Skin of body (tissue), 2 donors: ENCODE results near the gene GDPGP1. TPM values are rescaled to one million over a fixed set of nuclear protein-coding genes. Genes with fewer than 3 reads are reported as not detected.

Experiments used
- DNase-seq: peaks from one replicate; lab custom pipeline; 2025; lab: John Stamatoyannopoulos, UW
- total RNA-seq: library from RNA; depleted of rRNA; stranded (reverse); fragments of >200 nt; gene quantifications from one replicate; pipeline ENCODE4 v1.2.3, GENCODE V29; 2014

The GDPGP1 gene
- total RNA-seq, 1 donor from 2014 or later = 2.6 TPM

DNA sequence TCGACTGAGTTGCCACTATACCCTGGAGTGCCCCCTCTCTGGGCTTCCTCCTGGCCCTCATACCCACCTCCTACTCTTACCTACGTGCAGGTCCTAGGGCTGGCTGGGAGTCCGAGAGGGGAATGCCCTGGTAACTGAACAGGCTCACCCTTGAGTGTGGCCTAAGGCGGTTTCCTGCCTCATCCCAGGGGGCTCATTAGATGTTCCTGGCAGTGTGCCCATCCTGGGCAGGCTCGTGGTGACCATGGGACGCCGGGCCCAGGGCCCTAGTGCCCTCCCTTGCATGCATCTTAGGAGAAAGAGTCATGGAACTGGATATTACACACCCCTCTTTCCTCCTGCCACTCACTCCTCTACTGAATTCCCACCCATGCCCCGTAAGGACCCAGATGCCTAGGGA lies 30.1 kb upstream of the GDPGP1 start:
- DNase-seq = no peak

DNA sequence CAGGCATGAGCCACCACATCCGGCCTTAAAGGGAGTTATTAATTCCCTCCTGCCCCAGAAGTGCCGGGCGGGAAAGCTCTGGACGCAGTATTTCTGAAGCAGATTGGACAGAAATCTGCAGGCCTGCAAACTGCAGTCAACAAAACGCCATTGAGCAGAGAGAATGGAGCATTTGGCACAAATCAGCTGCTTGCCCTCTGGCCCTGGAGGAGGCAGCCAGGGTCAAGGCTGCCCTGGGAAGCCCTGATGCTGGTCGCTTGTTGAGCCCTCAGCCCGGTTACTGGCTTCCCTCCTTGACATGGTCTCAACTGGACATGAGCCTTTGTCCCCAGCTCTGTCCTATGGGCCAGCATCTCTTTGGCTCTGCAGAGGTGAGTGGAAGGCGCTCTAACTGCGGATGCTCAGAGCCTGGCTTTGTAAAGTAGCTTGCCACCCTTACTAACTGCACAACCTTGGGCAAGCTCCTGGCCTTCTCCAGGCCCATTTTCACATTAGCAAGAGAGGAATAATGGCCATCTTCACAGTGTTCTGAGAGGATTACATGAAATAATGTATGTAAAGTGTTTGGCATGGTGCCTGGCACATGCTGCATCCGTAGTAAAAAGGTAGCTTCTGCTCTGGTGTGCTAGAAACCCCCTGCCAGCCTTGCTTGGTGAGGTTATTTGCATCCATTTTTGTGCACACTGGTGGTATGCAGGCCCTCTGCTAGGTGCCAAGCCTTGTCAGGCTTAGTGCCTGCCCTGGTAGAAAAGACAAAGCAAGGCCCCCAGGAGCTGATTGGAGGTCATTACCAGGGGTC lies 28.8 kb upstream of the GDPGP1 start:
- DNase-seq = no peak

DNA sequence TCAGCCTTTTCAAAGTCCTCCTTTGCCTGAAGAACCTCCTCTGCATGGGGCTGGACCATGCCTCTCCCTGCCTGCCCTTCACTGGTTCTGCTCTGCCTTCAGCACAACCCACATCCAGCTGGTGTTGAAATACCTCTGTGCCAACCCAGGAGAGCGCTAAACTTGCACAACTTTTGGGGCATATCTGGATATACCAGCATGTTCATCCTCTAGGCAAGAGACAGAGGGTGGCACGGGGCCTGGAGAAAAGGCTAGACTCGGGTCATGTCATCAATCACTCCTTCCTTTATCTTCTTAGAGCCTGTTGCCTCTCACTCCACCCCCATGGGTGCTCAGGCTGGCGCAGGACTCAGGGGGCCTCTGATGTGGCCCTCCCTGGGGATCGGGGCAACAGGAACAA lies 28.1 kb upstream of the GDPGP1 start:
- no peak for DNase-seq

DNA sequence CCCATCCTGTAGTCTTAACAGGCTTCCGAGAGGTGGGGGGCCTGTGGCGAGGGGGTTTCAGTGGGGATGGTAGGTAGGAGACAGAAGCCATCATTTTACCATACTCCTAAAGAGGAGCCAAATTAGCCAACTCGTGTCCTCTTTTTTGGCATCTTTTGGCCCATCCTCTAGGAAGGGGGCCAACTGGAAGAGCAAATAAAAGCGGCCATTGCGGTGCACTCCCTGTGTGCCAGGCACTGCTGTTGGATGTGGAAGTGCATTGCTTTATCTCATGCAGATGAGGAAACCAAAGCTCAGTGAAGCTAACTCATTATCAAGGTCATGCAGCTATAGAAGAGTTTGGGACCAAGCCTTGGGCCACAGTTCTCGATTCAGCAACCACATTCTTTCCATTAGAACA lies 26.8 kb upstream of the GDPGP1 start:
- no peak for DNase-seq

DNA sequence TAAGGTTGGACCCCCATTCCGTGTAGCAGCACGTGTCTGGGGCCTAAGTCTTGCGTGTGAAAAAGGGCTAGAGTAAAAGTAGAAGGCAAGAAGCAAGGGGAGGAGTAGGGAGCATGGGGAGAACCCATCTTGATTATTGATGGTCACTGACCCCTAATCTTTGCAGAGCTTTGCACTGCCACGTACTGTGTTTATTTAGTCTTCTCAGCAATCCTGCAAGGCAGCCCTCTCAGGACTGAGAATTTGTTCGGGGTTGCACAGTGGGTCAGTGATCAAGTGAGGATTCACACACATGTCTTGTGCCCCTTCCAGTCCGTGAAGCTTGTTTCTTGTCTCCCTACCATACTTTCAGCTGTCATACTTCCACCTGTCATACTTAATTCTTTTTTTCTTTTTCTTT lies 25.7 kb upstream of the GDPGP1 start:
- no peak for DNase-seq

DNA sequence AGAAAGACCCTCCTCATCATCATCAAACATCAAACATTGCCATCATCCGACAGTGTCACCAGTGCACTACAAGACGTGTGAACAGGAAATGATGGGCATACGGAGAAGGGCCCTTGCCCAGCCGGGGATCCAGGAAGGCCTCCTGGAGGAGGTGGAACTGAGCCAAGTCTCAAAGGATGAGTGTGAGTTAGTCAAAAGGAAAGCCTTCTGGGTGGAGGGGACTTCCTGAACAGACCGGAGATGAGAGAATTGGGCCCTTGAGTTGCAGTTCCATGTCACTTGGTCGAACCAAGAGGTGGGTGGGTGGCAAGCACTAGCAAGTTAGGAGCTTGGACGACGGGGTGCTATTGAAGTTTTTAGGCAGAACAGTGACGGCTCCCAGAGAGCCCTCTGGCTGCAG lies 24.4 kb upstream of the GDPGP1 start:
- DNase-seq = no peak

DNA sequence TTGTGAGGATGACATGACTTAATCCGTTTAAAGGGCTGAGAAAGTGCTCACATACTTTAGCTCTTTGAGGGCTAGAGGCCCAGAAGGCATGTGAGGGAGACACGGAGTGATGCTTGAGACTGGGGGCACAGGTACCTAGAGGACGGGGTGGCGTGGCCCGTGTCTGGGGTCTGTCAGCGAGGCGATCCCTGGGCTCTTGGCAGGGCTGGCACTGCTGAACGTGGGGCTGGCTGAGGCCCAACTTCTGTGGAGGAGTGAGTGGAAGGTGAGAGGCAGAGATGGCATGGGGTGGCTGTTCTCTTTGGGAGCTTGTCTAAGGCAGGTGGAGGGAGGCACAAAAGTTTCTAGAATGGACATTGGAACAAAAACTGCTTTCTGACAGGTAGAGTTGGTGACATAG lies 23.4 kb upstream of the GDPGP1 start:
- DNase-seq = no peak

DNA sequence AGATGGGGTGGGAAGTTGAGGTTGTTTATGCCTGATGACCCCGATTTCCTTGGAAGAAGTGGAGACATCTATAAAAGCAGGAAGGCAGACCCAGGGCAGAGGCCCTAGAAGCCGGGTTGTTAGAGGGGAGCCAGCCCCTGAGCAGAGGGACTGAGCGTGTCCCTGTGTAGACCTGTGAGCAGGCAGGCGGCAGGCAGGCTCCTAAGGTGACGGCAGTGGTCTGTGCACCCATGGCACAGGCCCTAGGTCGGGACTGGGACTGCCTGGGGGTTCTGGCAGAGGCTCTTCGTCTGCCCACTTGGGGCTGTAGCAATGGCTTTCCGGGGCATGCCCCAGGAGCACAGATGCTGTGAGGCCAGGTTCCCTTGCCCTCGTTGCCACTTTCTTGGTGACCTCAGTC lies 23.0 kb upstream of the GDPGP1 start:
- no peak for DNase-seq

DNA sequence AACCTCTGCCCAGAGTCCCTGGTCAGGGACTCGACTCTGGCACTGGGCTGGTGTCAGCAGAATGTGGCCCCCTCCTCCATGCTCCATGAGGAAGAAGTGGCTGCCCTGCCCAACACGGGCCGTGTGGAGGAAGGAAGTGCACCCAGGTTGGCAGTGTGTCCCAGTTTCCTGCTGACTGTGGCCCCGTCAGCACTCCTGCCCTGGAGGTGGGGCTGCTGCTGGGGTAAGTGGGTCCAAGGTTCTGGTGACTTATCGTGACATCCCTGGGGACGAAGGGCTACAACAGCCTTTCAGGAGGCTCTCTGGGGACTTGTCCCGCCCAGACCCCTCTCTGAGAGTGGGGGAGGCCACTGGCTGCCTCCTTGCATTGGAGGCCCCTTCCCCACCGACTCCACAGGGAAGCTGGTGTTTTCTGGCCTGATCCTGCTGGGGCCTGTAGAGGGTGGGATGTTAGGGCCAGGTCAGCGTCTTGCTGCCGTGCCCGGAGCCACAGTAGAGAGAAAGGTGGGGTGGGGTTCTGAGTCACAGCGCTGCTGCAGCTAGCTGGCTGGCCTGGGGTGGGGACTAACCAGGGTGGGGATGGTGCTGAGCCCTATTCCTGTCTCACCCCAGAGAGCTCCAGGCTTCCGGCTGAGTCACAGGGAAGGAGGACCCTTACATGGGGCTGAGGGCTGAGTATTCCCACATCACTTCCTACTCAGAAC lies 22.4 kb upstream of the GDPGP1 start:
- DNase-seq = no peak

DNA sequence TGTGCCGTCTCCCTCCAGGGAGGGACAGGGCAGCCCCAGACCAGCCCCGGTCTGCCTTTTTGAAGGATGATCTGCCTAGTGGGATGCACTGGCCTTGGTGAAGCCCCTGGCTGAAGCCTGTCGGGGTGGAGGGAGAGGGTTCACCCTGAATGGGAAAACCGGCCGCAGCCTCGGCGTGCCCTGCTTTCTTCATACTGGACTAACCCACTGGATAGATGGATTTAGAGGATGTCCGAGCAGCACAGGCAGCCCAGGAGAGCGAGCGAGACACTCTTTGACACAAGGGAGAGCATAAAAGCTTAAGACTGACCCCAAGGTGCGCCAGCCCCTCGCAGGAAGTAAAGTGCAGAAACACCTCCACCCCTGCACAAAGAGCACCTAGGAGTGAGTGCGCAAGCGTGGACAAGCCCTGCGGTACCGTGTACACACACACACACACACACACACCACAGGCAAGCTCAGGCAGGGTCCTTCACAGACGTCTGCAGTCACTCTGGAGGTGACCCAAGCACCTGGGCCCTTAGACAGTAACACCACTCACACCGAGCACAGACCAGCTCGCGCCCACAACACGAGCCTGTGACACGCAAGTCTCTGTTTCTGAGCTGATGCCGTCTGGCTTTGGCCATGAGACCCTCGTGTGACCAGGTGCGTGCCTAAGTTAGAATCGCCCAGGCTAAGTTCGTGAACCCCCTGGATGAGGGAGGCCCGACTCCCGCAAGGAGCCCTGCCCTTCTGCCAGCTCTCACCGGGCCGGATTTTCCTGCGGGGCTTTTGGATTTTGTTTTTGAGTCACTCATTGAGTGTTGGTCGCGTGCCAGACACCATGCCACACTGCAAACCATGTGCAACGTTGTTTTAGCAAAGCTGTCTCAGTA lies 21.5 kb upstream of the GDPGP1 start:
- no peak for DNase-seq

DNA sequence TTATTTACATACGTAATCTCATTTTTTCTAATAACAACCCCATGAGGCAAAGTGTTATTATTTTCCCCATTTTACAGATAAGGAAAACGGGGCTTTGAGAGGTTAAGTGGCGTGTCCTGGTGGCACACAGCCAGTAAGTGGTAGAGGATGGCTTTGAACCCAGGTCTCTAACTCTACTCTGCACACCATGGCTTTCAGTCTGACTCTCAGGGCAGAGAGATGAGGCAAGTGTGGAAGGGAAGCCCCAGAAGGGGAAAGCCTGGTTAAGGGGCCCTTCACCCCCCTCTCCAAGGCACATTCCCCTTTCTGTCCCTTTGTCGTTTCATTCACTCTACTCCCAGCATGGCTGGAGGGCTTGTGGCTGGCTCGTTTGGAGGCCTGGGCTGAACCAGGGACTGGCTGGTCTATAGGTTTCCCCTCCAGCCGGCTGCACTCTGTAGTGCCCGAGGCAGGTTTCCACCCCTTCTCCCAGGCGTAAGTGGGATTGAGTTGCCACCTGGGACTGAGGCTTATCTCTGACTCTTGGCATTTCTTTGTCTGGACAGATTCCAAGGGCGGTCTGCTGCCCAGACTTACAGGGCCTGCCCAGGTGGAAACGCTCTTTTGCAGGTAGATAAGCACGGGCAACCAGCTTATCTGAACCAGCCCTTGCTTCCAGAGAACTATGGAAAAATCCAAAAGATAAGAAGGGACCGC lies 20.7 kb upstream of the GDPGP1 start:
- DNase-seq = no peak

DNA sequence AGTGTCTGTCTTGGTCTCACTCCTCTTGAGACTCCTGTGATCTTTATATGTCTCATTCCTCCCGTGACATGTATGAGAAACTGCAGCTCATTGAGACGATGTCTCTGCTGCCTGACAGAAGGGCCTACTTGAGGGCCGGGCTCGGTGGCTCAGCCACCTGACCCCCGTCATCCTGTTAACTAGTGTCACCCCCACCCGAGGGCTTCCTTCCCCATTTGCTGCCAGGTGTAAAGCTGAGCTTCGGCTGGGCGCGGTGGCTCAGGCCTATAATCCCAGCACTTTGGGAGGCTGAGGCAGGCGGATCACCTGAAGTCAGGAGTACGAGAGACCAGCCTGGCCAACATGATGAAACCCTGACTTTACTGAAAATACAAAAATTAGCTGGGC lies 20.2 kb upstream of the GDPGP1 start:
- DNase-seq = no peak

DNA sequence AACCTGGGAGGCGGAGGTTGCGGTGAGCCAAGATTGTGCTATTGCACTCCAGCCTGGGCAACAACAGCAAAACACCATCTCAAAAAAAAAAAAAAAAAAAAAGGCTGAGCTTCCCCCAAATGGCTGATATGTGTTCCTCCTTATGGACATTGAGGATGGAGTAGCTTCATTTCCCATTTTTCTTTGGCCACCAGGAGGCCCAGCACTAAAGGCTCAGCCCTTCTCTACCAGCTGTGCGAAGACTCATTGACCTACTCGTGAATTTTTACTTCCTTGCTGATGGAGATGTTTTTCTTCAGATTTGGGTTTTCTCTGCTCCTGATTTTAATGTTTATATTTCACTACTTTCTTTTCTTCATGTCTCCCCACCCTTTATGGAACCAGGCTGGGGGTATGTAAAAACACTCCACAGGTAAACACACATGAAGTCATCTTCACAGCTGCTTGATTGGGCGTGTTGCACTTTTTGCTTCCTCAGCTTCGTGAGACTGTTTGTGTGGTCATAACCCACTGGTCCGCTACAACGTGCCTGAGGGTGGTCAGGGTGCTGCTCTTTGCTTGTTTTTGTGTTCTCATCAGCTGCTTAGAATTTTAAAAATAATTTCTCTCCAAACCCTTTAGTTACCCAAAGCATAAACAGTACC lies 19.3 kb upstream of the GDPGP1 start:
- DNase-seq = no peak

DNA sequence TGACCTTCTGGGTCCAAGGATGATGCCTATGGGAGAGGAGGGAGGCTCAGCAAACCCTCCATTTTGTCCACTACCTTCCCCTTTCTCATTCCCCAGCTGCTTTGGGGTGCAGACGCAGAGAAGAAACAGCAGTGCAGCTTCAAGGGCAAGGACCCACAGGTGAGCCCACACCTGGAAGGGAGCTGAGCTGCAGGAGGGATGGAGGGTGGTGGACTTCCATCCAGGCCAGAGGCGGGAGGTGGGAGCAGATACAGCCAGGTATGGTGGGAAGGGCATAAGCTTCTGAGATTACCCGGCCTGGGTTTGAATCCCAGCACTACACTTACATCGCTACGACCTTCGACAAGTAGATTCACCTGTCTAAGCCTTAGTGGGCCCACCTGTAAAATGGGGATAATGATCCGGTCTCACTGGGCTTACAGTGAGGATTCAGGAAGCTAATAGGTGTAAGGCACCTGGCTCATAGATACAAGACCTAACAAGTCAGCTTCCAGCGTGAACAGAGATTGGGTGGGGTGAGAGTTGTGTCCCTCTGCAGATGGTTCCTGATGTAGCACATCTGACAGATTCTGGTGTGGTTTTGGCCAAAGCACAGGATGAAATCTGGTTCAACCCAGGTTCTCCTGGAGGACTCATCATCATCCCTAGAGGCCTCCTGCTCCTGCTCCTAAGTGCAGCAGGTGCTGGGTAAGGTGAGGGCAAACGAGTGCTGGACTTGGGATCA lies 16.2 kb upstream of the GDPGP1 start:
- DNase-seq = no peak

DNA sequence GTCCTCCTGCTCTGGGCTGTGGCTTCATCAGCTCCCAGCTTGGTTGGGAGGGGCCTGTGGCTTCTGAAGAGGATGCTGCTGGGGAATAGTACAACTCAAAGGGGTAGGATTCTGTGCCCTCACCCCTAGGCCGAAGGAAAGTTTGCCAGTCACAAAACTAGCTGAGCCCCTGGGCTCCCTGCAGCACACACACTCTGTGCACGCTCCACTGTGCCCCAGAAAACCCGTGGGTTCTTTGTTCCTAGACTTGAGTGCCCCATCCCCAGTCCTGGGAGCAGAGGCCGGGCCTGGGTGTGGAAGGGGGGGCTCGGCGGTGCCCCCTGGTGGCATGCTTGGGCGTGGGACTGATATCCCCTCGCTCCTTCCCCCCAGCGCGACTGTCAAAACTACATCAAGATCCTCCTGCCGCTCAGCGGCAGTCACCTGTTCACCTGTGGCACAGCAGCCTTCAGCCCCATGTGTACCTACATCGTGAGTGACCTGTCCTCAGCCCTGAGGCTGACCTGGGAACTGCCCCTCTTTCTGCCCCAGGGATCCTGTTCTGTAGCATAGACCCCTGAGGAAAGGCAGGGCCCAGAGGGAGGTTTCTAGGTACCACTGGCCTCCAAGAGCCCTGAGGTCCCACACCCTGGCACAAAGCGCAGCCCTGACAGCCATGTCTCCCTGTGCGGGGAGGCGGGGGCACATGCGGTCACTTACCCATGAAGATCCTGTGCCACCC lies 14.4 kb upstream of the GDPGP1 start:
- no peak for DNase-seq

DNA sequence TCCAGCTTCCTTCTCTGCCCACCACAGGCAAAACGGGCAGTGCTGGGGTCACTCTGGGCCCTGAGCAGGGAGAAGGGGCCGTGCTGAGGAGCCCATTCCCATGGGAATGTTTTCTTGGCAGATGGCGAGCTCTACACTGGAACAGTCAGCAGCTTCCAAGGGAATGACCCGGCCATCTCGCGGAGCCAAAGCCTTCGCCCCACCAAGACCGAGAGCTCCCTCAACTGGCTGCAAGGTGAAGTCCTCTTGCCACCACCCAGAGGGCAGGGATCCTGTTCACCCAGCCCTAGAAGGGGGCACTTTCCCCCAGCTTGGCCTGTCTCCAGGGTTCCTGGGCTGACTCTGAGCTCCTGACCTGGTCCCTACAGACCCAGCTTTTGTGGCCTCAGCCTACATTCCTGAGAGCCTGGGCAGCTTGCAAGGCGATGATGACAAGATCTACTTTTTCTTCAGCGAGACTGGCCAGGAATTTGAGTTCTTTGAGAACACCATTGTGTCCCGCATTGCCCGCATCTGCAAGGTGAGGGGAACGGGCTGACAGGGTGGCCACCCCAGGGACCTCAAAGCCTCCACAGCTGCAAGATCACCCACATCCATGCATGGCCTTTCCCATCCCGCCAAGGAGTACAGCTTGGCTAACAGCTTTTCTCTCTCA lies 12.6 kb upstream of the GDPGP1 start:
- no peak for DNase-seq

DNA sequence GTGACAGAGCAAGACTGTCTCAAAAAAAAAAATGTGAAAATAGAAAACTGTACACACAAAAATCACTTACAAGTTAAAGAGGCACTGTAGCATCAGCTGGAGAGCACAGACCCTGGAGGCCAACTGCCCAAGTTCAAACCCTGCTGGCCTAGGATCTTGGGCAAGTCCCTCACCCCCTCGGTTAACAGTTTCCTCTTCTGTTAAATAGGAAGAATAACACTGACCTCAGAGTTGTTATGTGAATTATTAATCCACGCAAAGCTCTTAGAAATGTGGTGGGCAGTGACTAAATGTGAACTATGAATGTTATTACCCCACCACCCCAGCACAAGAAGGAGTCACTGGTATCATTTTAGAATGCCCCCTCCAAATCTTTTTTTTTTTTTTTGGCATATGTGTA lies 11.5 kb upstream of the GDPGP1 start:
- DNase-seq = no peak

DNA sequence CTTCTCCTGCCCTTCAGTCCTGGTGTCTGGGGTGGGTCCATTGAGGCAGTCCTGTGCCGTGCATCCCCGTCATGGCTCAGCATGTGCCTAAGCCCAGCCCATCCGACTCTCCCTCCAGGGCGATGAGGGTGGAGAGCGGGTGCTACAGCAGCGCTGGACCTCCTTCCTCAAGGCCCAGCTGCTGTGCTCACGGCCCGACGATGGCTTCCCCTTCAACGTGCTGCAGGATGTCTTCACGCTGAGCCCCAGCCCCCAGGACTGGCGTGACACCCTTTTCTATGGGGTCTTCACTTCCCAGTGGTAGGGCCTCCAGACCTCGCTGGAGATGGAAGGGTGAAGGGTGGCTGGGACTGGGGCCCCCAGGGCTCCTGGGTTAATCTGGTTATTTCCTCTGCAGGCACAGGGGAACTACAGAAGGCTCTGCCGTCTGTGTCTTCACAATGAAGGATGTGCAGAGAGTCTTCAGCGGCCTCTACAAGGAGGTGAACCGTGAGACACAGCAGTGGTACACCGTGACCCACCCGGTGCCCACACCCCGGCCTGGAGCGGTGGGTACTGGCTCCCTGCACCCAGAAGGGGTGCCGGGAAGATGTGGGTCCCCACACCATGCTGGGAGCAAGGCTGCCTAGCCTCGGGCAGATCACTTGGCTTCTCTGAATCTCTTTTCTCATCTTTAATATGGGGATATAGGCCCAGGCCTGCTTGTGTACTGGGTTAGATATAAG lies 10.4 kb upstream of the GDPGP1 start:
- DNase-seq = no peak

DNA sequence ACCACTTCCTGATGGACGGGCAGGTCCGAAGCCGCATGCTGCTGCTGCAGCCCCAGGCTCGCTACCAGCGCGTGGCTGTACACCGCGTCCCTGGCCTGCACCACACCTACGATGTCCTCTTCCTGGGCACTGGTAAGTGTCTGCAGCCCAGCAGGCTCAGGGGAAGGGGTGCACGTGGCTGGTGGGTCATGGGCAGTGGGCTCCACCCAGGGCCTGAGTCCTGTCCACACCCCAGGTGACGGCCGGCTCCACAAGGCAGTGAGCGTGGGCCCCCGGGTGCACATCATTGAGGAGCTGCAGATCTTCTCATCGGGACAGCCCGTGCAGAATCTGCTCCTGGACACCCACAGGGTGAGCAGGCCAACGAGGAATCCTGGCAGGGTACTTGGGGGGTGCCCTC lies 9.0 kb upstream of the GDPGP1 start:
- DNase-seq = no peak
